ENCODE measurements around the gene UBALD1. TPM values are rescaled to one million over a fixed set of nuclear protein-coding genes. Genes with fewer than 3 reads are reported as not detected.

The UBALD1 gene
- total and polyA plus RNA-seq, 10 of the 15 experiments (the other 5 are each of a cell fraction or from before 2014, with no cell fraction given), result 0.05 to 32.7 (median 5.1) TPM

DNA sequence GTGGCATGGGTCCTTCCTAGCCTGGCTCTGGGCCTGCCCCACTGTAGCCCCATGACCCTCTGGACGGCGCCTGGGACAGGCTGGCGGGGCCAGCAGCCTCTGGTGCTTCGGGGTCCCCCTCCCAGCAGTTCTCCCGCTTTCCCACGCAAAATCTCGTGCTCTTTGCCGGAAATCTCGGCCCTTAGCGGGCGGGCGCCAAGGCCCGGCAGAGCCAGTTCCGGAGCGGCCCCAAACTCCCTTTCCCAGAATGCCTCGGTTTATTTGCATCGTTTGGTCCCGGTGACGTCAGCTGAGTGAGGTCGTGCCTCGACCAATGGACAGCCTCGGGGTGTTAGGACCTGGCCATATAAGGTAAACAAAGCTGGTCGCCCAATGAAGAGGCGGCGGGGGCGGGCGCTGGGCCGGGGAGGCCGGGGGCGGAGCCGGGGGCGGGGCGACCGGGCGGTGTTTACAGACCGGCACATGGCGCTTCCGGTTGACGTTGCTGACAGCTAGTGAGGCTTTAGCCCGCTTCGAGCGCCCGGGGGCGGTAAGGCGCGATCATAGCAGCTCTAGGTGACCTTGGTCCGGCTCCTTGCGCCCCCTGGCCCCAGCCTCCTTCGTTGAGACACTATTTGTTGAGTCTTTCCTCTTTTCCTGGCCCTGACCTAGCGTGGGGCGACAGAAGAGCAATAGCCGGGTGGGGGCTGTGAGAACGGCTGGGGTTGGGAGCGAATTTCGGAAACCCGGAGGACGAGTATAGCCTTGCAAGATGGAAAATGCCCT lies 1.5 kb upstream of the UBALD1 start (continued):
- TF ChIP-seq CEBPZ (IDR thresholded peaks at IDR 0.05; ENCODE audit: low read depth, low read length) (peak; percentile 43; the same call in 1 of the 2 replicates), LARP7 (IDR thresholded peaks at IDR 0.05) (no peak; the same call in 1 of the 2 replicates), ZNF274 (IDR thresholded peaks at IDR 0.05; ENCODE audit: insufficient read depth, insufficient read length) (no peak), SMC3 (IDR thresholded peaks at IDR 0.05; ENCODE audit: borderline replicate concordance, low read length) (peak; percentile 27; the same call in 1 of the 2 replicates), MYB (IDR thresholded peaks at IDR 0.05; ENCODE audit: borderline replicate concordance, low read depth, low read length) (peak; percentile 4; the same call in 1 of the 2 replicates), MYC (IDR thresholded peaks at IDR 0.05; ENCODE audit: insufficient read depth, insufficient read length, insufficient replicate concordance, low read length, severe bottlenecking) (no peak), MAX (IDR thresholded peaks at IDR 0.05; ENCODE audit: low read depth, low read length) (peak; percentile 35; the same call in 1 of the 2 replicates), GABPA (IDR thresholded peaks at IDR 0.05; ENCODE audit: low read depth) (peak; percentile 78), BHLHE40 (IDR thresholded peaks at IDR 0.05; ENCODE audit: borderline replicate concordance in 1 of 2, low read depth in 2 of 2, low read length in 1 of 2) (peak; percentile 36 to 78; a peak in 3 of 4 replicates), ESRRA (IDR thresholded peaks at IDR 0.05; ENCODE audit: low read length) (peak; percentile 97), SREBF1 (IDR thresholded peaks at IDR 0.05; ENCODE audit: low read length) (peak; percentile 63; the same call in 1 of the 2 replicates), RELA (IDR thresholded peaks at IDR 0.05; ENCODE audit: borderline replicate concordance, partially characterized antibody) (peak; percentile 64), E2F8 (IDR thresholded peaks at IDR 0.05; ENCODE audit: low read depth, partially characterized antibody) (peak; percentile 61), TCF7 (IDR thresholded peaks at IDR 0.05; ENCODE audit: borderline replicate concordance) (no peak)
- TF ChIP-seq, protein P1, sequence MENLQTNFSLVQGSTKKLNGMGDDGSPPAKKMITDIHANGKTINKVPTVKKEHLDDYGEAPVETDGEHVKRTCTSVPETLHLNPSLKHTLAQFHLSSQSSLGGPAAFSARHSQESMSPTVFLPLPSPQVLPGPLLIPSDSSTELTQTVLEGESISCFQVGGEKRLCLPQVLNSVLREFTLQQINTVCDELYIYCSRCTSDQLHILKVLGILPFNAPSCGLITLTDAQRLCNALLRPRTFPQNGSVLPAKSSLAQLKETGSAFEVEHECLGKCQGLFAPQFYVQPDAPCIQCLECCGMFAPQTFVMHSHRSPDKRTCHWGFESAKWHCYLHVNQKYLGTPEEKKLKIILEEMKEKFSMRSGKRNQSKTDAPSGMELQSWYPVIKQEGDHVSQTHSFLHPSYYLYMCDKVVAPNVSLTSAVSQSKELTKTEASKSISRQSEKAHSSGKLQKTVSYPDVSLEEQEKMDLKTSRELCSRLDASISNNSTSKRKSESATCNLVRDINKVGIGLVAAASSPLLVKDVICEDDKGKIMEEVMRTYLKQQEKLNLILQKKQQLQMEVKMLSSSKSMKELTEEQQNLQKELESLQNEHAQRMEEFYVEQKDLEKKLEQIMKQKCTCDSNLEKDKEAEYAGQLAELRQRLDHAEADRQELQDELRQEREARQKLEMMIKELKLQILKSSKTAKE (IDR thresholded peaks at IDR 0.05; ENCODE audit: low read depth, poor library complexity, severe bottlenecking), result no peak
- TF ChIP-seq, protein P2, sequence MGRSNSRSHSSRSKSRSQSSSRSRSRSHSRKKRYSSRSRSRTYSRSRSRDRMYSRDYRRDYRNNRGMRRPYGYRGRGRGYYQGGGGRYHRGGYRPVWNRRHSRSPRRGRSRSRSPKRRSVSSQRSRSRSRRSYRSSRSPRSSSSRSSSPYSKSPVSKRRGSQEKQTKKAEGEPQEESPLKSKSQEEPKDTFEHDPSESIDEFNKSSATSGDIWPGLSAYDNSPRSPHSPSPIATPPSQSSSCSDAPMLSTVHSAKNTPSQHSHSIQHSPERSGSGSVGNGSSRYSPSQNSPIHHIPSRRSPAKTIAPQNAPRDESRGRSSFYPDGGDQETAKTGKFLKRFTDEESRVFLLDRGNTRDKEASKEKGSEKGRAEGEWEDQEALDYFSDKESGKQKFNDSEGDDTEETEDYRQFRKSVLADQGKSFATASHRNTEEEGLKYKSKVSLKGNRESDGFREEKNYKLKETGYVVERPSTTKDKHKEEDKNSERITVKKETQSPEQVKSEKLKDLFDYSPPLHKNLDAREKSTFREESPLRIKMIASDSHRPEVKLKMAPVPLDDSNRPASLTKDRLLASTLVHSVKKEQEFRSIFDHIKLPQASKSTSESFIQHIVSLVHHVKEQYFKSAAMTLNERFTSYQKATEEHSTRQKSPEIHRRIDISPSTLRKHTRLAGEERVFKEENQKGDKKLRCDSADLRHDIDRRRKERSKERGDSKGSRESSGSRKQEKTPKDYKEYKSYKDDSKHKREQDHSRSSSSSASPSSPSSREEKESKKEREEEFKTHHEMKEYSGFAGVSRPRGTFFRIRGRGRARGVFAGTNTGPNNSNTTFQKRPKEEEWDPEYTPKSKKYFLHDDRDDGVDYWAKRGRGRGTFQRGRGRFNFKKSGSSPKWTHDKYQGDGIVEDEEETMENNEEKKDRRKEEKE (IDR thresholded peaks at IDR 0.05), result no peak

All from GM12878 (cell line).